ENCODE data around the gene MRPS35.

- TF ChIP-seq POLR2A (IDR thresholded peaks at IDR 0.05), result no peak
- TF ChIP-seq CTCF (IDR thresholded peaks at IDR 0.05), result no peak
- TF ChIP-seq EP300 (IDR thresholded peaks at IDR 0.05; ENCODE audit: low read depth), result no peak
These were observed 3.4 kb upstream of the MRPS35 start for GRCh38 chr12:27707216-27707615.

Measured in transverse colon (tissue), 3 donors.